Measurements from ENCODE around the gene GPR26.
"Not testable (repeated sequence)": the region's sequence is repeated elsewhere in the genome, so short reads cannot be mapped to it uniquely, and the experiment has no call there.

Gene GPR26

DNA sequence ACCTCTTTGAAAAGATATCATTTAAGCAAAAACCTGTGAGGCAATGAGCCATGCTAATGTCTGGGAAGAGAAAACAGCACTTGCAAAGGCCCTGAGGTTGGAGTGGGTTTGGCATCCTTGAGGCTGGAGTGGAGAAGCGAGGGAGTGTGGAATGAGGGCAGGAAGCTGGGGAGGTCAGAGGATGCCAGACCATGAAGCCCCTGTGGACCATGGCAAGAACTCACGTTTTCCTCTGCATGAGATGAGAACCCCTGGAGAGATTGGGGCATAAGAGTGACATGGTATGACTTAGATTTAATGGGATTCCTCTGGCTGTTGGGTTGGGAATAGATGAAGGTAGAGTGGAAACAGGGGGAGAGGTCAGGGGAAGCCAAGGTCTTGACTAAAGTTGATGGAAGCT, 49.4 kb downstream of the GPR26 start:
- no peak for DNase-seq (ENCODE audit: low read depth in 2 of 2)

GRCh38 chr10:123717336-123717735, 51.2 kb downstream of the GPR26 start:
- DNase-seq (ENCODE audit: low read depth in 2 of 2): no peak

GRCh38 chr10:123718544-123719060, 52.4 kb downstream of the GPR26 start:
- DNase-seq (ENCODE audit: low read depth in 2 of 2): no peak

DNA sequence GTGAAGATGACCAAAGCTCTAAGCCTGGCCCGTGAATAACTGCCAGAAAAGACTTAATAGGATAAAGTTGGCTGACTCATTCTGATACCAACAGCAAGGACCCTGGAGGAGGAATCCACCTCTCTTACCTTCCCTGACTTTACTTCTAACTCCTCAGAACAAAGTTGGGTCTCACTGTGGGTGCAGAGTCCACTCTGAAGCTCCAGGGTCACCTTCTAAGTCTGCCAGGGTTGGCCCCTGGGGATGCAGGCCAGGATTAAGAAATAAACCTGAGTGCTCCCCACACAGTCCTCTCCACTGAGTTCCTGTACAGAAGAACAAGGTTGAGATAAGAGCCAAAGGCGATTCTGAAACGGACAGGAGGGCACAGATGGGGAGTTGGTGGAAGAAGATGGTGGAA, 54.4 kb downstream of the GPR26 start:
- no peak for DNase-seq (ENCODE audit: low read depth in 2 of 2)

DNA sequence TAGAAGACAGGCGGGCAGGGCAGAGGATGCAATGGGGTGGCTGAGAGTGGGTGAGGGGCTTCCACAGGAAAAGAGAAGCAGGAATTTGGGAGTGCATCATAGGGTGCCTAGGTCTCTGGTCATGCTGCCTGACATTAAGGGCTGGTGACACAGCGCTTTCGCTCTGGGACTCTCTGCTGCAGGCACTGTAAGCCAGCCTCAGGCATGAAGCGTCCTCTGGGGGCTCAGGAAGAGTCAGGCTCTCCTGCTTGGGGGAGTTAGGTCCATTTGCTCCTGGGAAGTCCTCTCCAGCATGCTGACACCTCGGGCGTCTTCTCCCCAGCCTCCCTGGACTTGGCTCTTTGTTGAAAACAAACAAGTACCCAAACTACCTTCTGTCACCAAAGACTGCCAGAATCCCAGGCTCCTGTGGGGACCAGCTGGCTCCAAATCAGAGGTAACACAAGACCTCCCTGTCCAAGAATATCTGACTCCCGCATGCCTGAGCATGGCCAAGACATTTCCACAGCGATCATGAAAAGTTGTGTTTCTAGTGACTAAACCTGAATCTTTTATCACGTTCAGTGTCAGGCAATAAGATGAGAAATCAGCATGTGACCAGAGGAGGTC, 55.4 kb downstream of the GPR26 start:
- no peak for DNase-seq (ENCODE audit: low read depth in 2 of 2)

DNA sequence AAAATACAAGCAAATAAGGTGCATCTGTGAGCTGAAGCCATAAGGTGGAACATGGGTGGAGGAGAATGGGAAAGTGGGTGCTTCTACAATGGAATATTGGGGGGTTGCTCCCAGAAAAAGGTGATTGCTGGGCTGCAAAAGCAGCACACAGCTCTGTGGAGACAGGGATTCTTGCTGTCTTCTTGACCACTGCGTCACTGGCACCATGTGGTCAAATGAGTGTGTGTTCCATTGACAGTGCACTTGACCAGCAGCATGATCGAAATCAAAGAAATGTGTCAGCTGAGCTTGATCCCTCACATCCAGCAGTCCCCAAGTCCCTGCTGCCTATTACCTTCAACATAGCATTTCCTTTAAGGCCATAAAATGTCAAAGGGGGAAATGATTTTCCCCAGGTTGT, 56.2 kb downstream of the GPR26 start:
- no peak for DNase-seq (ENCODE audit: low read depth in 2 of 2)

- DNase-seq (ENCODE audit: low read depth in 2 of 2): no peak
Observed at GRCh38 chr10:123724747-123725146, 58.6 kb downstream of the GPR26 start.

DNA sequence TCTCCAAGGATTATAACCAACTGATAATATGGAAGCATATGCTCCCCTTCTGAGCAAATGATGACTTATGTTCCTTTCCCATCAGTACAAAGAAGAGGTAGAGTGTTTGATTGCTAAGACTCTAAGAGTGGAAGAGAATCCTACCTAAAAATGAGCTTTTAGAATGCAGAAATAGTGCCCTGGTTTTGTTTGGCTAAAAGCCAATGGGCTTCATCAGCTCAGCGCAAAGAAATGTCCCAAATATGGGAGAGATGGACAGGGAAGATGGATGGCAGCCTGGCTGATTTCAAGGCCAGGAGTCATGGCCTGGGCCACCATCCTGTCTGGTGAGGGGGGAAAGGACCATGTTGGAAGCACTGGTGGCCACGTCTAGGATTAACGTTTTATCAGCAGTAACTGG, 60.2 kb downstream of the GPR26 start:
- DNase-seq (ENCODE audit: low read depth in 2 of 2): no peak

DNA sequence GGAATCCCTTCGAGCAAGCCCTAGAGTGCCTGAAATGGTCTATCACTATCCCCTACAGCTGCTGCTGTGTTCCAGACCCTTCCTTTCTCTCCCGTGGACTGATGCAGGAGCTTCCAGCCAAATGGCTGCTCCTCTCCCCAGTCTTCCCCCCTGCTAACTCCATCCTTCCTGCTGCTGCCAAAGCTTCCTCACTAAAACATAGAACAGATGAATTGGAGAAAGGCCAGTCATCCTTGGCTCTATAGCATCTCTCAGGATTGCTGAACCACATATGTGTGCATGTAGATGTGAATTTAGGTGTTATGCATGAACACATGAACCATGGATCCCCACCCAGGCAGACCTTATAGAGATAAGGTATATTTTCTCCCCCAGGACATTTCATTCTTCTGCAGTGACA, 60.7 kb downstream of the GPR26 start:
- DNase-seq (ENCODE audit: low read depth in 2 of 2): no peak

- no peak for DNase-seq (ENCODE audit: low read depth in 2 of 2)
Observed at GRCh38 chr10:123729523-123729922, 63.4 kb downstream of the GPR26 start.

DNA sequence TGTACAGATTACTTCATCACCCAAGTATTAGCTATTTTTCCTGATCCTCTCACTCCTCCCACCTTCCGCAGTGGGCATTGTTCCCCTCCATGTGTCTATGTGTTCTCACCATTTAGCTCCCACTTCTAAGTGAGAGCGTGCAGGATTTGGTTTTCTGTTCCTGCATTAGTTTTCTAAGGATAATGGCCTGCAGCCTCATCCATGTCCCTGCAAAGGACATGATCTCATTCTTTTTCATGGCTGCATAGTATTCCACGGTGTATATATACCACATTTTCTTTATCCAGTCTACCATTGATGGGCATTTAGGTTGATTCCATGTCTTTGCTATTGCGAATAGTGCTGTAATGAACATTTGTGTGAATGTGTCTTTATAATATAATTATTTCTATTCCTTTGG, 70.8 kb downstream of the GPR26 start:
- DNase-seq (ENCODE audit: low read depth in 2 of 2): not testable (repeated sequence)

- no peak for DNase-seq (ENCODE audit: low read depth in 2 of 2)
Observed at GRCh38 chr10:123741146-123741545, 75.0 kb downstream of the GPR26 start.

- no peak for DNase-seq (ENCODE audit: low read depth in 2 of 2)
Observed at GRCh38 chr10:123741711-123742110, 75.6 kb downstream of the GPR26 start.

- DNase-seq (ENCODE audit: low read depth in 2 of 2): no peak
Observed at GRCh38 chr10:123742751-123743440, 76.7 kb downstream of the GPR26 start.

DNA sequence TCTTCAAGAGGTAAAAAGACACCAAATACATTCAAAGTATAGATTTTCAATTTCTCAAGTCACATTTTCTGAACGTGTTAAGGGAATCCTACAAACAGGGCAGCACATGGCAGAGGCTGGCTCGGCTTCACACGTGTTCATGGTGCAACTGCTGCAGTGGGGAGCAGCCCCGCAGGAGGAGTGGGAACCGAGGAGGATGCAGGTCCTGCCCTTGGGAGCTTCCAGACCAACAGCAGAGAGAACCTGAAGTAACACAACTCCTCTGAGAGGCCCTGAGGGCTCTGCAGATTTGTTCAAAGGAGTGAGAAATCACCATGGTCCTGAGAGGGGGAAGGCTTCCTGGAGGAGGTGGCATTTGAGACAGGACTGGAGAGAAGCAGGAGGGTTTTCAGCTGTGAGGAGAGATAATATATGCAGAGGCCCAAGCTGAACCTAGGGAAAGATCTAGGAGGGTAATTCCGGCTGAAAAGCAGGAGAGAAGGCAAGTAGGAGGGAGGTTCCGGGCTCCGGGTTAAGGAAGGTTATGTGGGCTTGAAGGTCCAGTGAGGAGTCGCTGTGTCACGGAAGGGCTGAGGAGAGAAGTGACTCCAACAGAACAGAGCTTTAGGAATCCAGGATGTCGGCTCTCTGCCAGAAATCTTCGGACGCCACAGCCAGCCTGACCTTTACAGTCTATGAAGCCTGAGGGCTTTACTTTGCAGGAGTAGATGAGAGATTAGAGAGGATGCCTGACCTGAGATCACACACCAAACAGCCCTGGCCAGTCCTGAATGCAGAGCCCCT, 77.5 kb downstream of the GPR26 start:
- DNase-seq (ENCODE audit: low read depth in 2 of 2): no peak

- DNase-seq (ENCODE audit: low read depth in 2 of 2): no peak
Observed at GRCh38 chr10:123744224-123744536, 78.0 kb downstream of the GPR26 start.
